ENCODE results near the gene SLC30A4.
A peak's percentile ranks its signal among the peaks of the same experiment; 100 is the strongest.
"Not testable (repeated sequence)": the region's sequence is repeated elsewhere in the genome, so short reads cannot be mapped to it uniquely, and the experiment has no call there.

SLC30A4 gene

GRCh38 chr15:45507143-45507542 is 15.4 kb downstream of the SLC30A4 start:
- DNase-seq, result not testable (repeated sequence)

DNA sequence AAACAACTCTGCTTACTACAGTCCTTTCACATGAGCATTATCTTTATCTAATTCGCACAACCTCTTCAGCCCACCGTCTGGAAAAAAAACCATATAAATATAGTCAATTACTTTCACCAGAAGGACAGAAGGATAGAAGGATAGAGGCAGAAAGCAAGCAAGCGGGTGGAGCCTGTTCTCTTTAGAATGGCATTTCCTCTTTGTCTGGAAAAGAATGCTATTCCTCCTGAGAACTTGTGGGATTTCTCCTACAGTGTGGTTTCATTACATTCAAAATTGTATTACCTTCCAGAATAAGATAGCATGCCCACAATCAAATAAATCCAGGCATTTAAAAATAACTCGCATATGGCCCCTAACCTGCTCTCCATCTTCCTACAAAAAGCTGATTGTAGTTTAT is 23.1 kb downstream of the SLC30A4 start:
- no peak for DNase-seq

GRCh38 chr15:45498701-45499100 is 23.9 kb downstream of the SLC30A4 start:
- no peak for DNase-seq

DNA sequence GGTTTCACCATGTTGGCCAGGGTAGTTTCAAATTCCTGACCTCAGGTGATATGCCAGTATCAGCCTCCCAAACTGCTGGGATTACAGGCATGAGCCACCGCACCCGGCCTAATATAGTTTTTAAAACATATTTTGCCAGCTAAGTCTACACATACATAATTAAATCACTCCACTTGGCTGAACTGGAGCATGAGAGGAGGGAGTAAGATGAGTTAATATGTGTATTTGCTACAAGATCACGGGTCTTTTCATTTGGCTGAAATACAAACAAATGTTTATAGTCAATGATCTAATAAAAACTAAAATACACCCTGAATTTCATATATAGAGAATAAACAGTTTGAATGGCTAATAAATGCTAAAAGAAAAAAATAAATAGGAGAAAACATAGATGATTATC is 25.3 kb downstream of the SLC30A4 start:
- no peak for DNase-seq

GRCh38 chr15:45496658-45497057 is 25.9 kb downstream of the SLC30A4 start:
- no peak for DNase-seq

- no peak for DNase-seq
These were observed 27.0 kb downstream of the SLC30A4 start for GRCh38 chr15:45495588-45495987.

- DNase-seq, result no peak
These were observed 32.8 kb downstream of the SLC30A4 start for GRCh38 chr15:45489690-45490238.

DNA sequence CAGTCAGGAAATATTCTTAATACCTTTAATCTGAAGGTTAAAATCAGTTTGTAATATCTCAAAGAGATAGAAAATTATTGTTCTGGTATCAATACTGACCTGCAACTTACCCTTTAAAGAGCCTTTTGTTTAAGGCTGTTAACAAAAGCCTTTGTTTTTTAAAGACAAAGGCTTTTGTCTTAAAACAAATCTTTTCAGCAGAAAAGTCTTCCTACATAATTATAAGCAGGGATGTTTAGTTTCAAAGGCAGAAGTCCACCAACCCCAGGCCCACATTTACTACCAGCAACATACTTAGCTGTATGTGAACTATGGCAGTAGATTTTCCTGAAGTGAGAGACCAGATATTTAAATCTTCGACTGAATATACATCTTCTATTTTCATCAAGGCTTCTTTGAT is 36.2 kb downstream of the SLC30A4 start:
- DNase-seq, result no peak

- no peak for DNase-seq
These were observed 41.4 kb downstream of the SLC30A4 start for GRCh38 chr15:45481135-45481534.

DNA sequence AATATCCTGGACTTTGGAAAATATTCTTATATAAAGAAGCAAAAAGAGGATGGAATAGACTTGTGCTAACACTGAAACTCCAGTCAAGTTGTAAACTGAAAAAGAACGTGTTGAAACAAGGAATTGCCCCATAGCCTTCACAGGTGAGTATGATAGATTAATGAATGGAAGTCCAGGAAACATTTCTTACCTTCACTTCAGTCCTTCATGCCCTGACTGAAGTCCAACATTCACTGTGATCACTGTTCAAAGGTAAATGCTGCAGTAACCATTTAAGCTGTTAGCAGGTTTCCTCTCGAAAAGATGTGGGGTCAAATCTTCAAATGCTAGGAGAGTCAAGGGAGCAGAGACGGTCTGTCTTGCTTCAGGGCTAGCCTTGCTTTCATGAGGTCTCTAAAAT is 46.1 kb downstream of the SLC30A4 start:
- no peak for DNase-seq

DNA sequence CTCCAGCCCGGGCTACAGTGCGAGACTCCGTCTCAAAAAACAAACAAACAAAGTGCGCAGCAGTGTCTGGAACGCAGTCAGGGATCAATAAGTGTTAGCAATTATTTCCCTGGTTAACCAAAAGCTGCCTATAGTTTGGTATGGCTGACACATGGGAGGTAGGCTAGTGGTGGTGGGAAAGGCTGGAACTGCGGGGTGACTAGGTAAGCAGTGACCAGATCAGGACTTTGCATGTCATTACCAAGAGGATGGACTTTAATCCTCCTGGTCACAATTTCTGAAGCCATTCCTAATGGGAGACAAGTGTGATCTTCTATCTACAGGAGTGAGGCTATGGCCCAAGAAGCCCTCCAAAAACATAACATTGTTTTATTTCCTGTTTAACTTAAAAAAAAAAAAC is 47.8 kb downstream of the SLC30A4 start:
- DNase-seq, result no peak

GRCh38 chr15:45473068-45473467 is 49.5 kb downstream of the SLC30A4 start:
- DNase-seq, result no peak

- no peak for DNase-seq
These were observed 51.4 kb downstream of the SLC30A4 start for GRCh38 chr15:45471151-45471550.

GRCh38 chr15:45469441-45469840 is 53.1 kb downstream of the SLC30A4 start:
- DNase-seq, result no peak

GRCh38 chr15:45469027-45469426 is 53.5 kb downstream of the SLC30A4 start:
- DNase-seq, result no peak

DNA sequence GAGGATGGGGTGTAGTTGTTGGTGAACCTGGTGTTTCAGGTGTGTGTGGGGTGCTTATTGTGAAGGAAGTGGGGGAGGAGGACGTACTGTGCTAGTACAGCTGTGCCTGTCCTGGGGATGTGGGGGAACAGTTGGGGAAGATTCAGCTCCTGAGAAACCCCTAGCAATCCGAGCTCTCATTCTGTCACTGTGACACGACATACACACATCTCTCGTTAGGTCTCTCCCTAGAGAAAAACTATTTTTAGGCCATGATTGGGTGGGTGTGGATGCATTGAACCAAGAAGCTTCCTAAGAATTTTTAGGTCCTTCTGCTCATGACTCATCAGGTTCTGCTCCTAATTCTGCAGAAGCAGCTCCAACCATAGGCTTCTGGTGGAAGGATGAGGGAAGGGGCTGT is 54.3 kb downstream of the SLC30A4 start:
- DNase-seq, result no peak

- DNase-seq, result peak; percentile 5
These were observed 63.7 kb downstream of the SLC30A4 start for GRCh38 chr15:45458746-45459403.

DNA sequence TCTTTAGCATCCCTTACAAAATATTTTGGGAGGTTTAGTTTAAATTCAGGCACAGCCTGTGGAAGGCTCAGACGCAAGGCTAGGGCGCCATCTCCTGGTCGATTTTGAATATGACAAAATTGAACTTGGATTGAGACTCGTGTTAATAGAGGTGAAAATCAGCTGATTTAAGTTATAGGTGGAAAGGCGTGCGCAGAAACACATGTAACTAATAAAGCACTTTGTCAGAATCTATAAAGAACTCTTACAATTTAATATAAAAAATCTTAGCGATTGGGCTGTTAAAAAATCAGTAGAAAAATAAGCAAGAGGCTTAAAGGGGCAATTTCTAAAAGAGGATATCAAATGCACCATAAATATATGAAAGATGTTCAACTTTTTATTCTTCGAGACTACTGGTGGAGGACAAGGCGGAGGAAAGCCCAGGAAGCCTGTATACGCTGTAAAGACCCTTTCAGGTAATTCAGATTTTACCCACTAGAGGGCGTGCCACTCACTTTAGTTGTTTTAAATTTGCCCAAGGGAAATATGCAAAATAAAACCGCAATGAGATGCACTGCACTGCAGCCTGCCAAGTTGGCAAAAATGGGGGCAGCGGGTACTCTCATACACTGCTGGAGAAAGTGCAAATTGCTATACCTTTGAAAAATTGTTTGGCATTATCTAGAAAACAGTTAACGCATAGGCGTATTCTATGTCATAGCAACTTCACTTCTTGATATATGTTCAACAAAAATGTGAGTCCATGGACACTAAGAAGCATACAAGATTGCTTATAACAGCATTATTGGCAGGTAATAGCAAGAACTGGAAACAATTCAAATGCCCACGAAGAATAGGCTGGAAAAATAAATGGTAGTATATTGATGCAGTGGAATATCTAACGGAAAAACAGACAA is 64.7 kb downstream of the SLC30A4 start:
- DNase-seq, result peak; percentile 82

DNA sequence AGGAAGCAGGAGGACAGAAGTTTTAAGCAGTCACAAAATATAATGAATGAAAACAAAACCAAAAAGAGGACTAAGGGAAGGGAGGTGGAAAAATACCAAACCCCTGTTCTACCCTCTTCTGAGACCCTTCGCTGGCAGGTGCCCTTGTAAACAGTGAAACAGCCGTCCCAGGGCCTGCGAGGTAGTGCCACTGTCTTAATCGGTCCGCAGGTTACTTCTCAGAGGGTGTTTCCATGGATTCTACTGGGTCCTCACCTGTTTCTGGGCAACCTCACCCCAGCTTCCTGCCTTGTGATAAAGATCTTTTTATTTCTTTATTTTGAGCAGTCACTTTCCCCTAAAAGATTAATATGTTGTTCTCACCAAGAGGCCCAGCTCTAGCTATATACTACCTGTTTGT is 65.3 kb downstream of the SLC30A4 start:
- no peak for DNase-seq

- DNase-seq, result no peak
These were observed 66.1 kb downstream of the SLC30A4 start for GRCh38 chr15:45456212-45457106.

- no peak for DNase-seq
These were observed 67.7 kb downstream of the SLC30A4 start for GRCh38 chr15:45454814-45455213.

DNA sequence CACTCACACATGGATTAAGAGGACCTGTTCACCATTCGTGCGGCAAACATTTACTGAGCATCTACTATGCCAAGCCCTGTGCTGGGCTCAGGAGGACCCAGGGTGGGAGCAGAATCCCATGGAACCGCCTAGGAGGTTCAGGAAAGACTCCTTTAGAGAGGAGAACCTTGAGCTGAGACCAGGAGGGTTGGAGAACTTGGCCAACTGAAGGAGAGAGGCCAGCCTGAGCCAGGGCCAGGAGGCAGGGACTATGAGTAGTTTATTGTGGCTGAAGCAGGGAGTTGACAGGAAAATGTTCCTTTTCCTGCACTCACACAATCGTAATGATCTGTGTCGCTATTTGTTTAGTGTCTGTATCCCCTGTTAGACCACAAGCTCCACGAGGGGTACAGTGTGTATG is 71.3 kb downstream of the SLC30A4 start:
- DNase-seq, result no peak
